ENCODE data around the gene ANKRD42.

ANKRD42 gene

GRCh38 chr11:83293457-83293774 is 99.9 kb downstream of the ANKRD42 start:
- no peak overlapping the region for H3K4me3 ChIP-seq (ENCODE audit: low read depth, low read length)
- in situ Hi-C loops (cut with HindIII; ENCODE audit: low sequenced_read_pairs), result no loop called here
- no peak for DNase-seq (ENCODE audit: low read depth)
- TF ChIP-seq CTCF (IDR thresholded peaks at IDR 0.05; ENCODE audit: low read depth, low read length, missing control alignments), result no peak

GRCh38 chr11:83294208-83294607 is 100.7 kb downstream of the ANKRD42 start:
- no peak for DNase-seq (ENCODE audit: low read depth)
- TF ChIP-seq CTCF (IDR thresholded peaks at IDR 0.05; ENCODE audit: low read depth, low read length, missing control alignments), result no peak
- H3K4me3 ChIP-seq (ENCODE audit: low read depth, low read length), result no peak overlapping the region
- in situ Hi-C loops (cut with HindIII; ENCODE audit: low sequenced_read_pairs), result no loop called here

Measured in astrocyte of the cerebellum (primary cell).